Activated naive CD8-positive, alpha-beta T cell treated with anti-CD3 and anti-CD28 coated beads, Interleukin-2, amount 50 U/mL, for 16 hours (primary cell): Measurements from ENCODE around the gene ASB2.

Experiments
- DNase-seq: peaks from one replicate; pipeline ENCODE4 v3.0.0-alpha.2; 2020; ENCODE audit warnings: low read depth, low spot score

The ASB2 gene

GRCh38 chr14:93929048-93929535, 47.3 kb downstream of the ASB2 start:
- no peak for DNase-seq

DNA sequence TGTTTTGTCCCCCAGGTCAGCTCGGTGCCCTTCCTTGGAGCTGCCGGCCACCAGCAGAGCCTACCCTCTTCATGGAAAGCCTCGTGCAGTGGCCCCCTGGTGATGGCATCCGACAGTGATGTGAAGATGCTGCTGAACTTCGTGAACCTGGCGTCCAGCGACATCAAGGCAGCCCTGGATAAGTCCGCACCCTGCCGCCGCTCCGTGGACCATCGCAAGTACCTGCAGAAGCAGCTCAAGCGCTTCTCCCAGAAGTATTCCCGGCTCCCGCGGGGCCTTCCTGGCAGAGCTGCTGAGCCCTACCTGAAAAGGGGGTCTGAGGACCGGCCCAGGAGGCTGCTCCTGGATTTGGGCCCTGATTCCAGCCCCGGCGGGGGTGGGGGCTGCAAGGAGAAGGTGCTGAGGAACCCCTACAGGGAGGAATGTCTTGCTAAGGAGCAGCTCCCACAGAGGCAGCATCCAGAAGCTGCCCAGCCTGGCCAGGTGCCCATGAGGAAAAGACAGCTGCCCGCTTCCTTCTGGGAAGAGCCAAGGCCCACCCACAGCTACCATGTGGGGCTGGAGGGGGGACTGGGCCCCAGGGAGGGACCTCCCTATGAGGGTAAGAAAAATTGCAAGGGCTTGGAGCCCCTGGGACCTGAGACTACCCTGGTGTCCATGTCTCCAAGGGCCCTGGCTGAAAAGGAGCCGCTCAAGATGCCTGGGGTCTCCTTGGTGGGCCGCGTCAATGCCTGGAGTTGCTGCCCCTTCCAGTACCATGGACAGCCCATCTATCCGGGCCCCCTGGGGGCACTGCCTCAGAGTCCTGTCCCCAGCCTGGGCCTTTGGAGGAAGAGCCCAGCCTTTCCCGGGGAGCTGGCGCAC, 48.0 kb downstream of the ASB2 start:
- DNase-seq, result no peak

DNA sequence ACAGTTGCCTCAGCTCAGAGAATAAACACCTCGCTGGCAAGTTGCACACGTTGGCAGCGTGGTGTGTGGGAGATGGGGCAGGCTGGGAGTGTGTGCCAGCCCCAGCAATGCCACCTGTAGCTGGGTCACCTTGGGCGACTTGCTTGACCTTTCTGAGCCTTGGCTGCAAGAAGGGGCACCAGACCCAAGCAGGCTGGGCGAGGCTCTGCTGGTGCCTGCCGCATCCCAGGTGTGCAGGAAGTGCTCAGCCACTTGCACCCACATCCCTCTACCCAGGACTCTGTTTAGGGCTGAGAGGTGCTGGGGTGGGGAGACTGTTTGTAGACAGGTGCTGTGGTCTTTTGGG, 48.6 kb downstream of the ASB2 start:
- no peak for DNase-seq

GRCh38 chr14:93926873-93927799, 49.2 kb downstream of the ASB2 start, which contains the start of gene FAM181A:
FAM181A (plus strand) TSS chr14:93927344; CDS start chr14:93928286, 942 bp downstream.
- DNase-seq, result no peak

GRCh38 chr14:93926245-93926872, 50.0 kb downstream of the ASB2 start:
- no peak for DNase-seq

DNA sequence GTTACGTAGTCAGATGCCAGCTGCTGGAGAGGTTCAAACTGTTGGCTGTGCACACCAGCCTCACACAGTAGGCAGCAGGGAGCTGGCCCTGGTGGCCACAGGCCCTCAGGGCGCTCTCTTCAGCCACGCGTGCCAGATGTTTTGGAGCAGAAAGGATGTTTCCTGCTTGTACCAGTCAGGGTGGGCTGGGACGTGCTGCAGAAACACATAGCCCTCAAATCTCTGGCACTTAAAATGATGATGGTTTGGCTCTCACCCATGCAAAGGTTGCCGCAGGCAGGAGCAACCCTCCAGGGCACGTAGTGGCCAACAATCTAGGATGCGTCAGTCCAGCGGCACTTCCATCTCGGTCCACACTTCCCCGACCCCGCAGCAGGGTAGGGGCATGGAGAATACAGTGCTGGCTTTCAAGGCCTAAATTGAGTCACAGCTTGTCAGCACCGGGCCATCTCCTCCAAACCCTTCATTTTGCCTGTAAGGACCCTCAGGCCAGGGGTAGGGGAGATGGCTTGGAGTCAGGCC, 50.9 kb downstream of the ASB2 start:
- no peak for DNase-seq

- no peak for DNase-seq
Measured at GRCh38 chr14:93924592-93925355, 51.6 kb downstream of the ASB2 start.

DNA sequence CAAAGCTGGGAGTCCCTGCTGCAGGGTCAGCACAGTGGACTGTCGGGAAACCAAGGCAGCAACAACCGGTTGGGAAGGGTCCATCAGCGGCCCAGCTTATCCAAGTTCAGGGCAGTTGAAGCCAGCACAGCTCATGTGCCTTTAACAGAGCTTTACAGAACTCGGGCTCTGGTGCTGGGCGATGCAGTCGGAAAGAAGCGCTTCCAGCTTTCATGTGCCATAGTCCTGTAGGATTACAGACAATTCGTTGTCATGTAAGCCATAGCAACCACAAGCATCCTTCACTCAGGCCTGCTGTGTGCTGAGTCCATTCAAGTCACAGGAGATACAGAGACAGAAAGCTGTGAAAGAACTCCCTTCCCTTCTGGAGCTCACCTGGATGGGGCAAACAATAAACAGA, 52.7 kb downstream of the ASB2 start:
- no peak for DNase-seq

- DNase-seq, result no peak
Measured at GRCh38 chr14:93921001-93921806, 55.2 kb downstream of the ASB2 start.

DNA sequence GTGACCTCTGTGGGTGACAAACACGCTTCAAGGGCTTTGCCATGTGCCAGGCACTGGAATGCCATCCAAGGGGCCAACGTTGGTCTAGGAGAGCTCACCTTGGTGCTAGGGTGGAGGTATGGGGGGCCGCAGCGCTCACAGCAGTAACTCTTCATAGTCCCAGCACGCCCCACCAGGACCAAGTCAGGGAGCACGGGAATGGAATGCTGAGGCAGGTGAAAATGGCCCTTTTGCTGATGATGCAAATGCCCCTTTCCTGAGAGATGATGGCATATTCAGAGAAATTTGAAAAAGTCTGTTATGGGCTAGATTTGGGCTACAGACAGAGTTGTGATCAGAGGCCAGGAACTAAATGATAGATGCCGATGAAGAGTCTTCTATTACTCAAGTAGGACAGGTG, 59.2 kb downstream of the ASB2 start:
- DNase-seq, result no peak

- DNase-seq, result no peak
Measured at GRCh38 chr14:93916498-93916897, 59.9 kb downstream of the ASB2 start.

GRCh38 chr14:93915800-93916199, 60.6 kb downstream of the ASB2 start:
- no peak for DNase-seq

GRCh38 chr14:93915070-93915705, 61.2 kb downstream of the ASB2 start:
- DNase-seq, result no peak

- no peak for DNase-seq
Measured at GRCh38 chr14:93914278-93914677, 62.1 kb downstream of the ASB2 start.

GRCh38 chr14:93912782-93913181, 63.6 kb downstream of the ASB2 start:
- DNase-seq, result no peak

DNA sequence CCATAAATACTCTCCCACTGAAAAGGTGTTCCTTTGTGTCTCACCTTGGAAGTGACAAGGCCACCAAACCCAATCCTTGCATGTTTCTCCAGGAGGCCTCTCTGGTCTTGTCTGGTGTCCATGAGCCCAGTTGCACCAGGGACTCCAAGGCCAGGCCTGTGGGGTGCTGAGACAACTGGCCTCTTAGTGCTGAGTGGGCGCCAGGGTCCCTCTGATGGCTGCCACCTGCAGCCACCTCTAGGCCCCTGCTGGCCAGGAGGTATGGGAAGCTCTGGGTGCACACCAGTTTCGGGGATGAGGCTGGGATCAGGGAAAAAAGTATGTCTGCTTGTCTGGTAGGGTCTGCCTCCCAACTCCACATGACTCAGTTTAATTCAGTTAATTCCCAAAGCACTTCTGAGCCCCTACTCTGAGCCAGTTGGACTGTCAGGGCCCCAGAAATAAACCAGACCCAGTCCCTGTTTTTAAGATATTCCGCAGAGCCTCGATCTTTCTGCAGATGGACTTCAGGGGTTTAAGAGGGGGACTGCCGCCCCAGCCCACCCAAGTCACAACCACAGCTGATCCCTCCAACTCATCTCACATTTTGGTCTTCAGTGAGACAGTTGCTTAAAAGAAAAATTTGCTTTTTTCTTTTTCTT, 64.3 kb downstream of the ASB2 start:
- no peak for DNase-seq

GRCh38 chr14:93909429-93910128, 66.8 kb downstream of the ASB2 start:
- DNase-seq, result no peak
